GM21447 (cell line): ENCODE results near the gene VPS45.

Source experiments
- ATAC-seq: cut with Tn5 transposase; IDR thresholded peaks from one replicate; pipeline ENCODE4 v1.9.1; 2021; ENCODE audit not compliant: unreplicated experiment

Gene VPS45

GRCh38 chr1:150069923-150070322 lies 2.3 kb downstream of the VPS45 start:
- no peak for ATAC-seq

GRCh38 chr1:150072959-150073358 lies 5.4 kb downstream of the VPS45 start:
- ATAC-seq: no peak

- ATAC-seq: no peak
Measured at GRCh38 chr1:150073516-150073915, 5.9 kb downstream of the VPS45 start.

GRCh38 chr1:150076066-150076465 lies 8.5 kb downstream of the VPS45 start:
- ATAC-seq: no peak

GRCh38 chr1:150076985-150077384 lies 9.4 kb downstream of the VPS45 start:
- ATAC-seq: no peak

GRCh38 chr1:150080784-150081183 lies 13.2 kb downstream of the VPS45 start:
- ATAC-seq: no peak

GRCh38 chr1:150082494-150082893 lies 14.9 kb downstream of the VPS45 start:
- no peak for ATAC-seq

- ATAC-seq: no peak
Measured at GRCh38 chr1:150083907-150084306, 16.3 kb downstream of the VPS45 start.

- ATAC-seq: no peak
Measured at GRCh38 chr1:150085406-150085805, 17.8 kb downstream of the VPS45 start.

GRCh38 chr1:150087415-150087814 lies 19.8 kb downstream of the VPS45 start:
- ATAC-seq: no peak

GRCh38 chr1:150089846-150090520 lies 22.4 kb downstream of the VPS45 start:
- ATAC-seq: no peak

GRCh38 chr1:150092180-150092791 lies 24.7 kb downstream of the VPS45 start:
- no peak for ATAC-seq

- no peak for ATAC-seq
Measured at GRCh38 chr1:150093805-150094204, 26.2 kb downstream of the VPS45 start.

GRCh38 chr1:150094734-150095265 lies 27.2 kb downstream of the VPS45 start:
- no peak for ATAC-seq

- ATAC-seq: no peak
Measured at GRCh38 chr1:150102986-150103385, 35.4 kb downstream of the VPS45 start.

- ATAC-seq: no peak
Measured at GRCh38 chr1:150106341-150106740, 38.8 kb downstream of the VPS45 start.

- no peak for ATAC-seq
Measured at GRCh38 chr1:150109586-150109985, 42.0 kb downstream of the VPS45 start.

- ATAC-seq: no peak
Measured at GRCh38 chr1:150110116-150110515, 42.5 kb downstream of the VPS45 start.

- ATAC-seq: no peak
Measured at GRCh38 chr1:150111670-150112069, 44.1 kb downstream of the VPS45 start.

GRCh38 chr1:150115121-150115520 lies 47.5 kb downstream of the VPS45 start:
- ATAC-seq: no peak

GRCh38 chr1:150118716-150119115 lies 51.1 kb downstream of the VPS45 start:
- no peak for ATAC-seq

GRCh38 chr1:150121236-150121862 lies 53.8 kb downstream of the VPS45 start:
- ATAC-seq: no peak
